K562 (cell line): Measurements from ENCODE around the gene HIF1A. TPM values are rescaled to one million over a fixed set of nuclear protein-coding genes. Genes with fewer than 3 reads are reported as not detected.

Source experiments
- ATAC-seq: fragments of 200-7000 bp; cut with Tn5 transposase; 3 replicates; pipeline ENCODE4 v1.9.1; 2020; ENCODE audit warnings: moderate library complexity
- BruUV-seq: library from RNA; stranded (reverse); fragments of 400-500 nt; replicated peaks from 2 replicates; lab custom pipeline; 2021; lab: Mats Ljungman, UMichigan
- CTCF ChIA-PET: fragments of 300-600 bp; formaldehyde crosslinking; extraction: SDS; loops from one replicate; lab custom pipeline; 2021; ENCODE audit warnings: low intra/inter-chr PET ratio; lab: Yijun Ruan, JAX
- POLR2A ChIA-PET: fragments of 300-600, 350-650 bp; sonication (Branson Sonifier 250); formaldehyde crosslinking; extraction: SDS; loops from one replicate; lab custom pipeline; 2021; ENCODE audit warnings: antibody characterized with exemption, inconsistent platforms; lab: Yijun Ruan, JAX
- DNase-seq, 4 experiments: peaks; one replicate each; pipeline versions ENCODE4 v3.0.0 to v3.0.0-alpha.2; 2011 to 2018; ENCODE audit warnings: low spot score in 3 of 4, mixed read lengths in 3 of 4; ENCODE audit errors: extremely low read depth in 1 of 4
- FAIRE-seq: peaks from 2 replicates; lab custom pipeline; 2011; peaks lifted over from hg19 to GRCh38; lab: Jason Lieb, UNC
- H2AFZ ChIP-seq: 2 replicates; pipeline ENCODE4 v1.6.0; 2011; ENCODE audit warnings: low read depth, low read length, control low read depth, inconsistent platforms
- H3K27ac ChIP-seq: fragments of 200-600 bp; 3 replicates; pipeline ENCODE4 v1.8.0; 2011; ENCODE audit warnings: low read depth, mild to moderate bottlenecking, control low read depth, inconsistent platforms, low read length, moderate library complexity, mixed read lengths; ENCODE audit errors: extremely low read depth
- H3K27me3 ChIP-seq, 2 experiments: fragments of 300-600 bp in 1 of 2; 2 replicates in 1 of 2; 3 replicates in 1 of 2; pipeline versions ENCODE4 v1.6.0 to v1.8.0; 2011; ENCODE audit warnings: inconsistent platforms in 2 of 2, low read length in 2 of 2, mild to moderate bottlenecking in 1 of 2, mixed read lengths in 1 of 2, moderate library complexity in 1 of 2; ENCODE audit not compliant: control insufficient read depth in 2 of 2, insufficient read depth in 2 of 2
- H3K36me3 ChIP-seq: fragments of 300-600 bp; 3 replicates; pipeline ENCODE4 v1.8.0; 2011; ENCODE audit warnings: mild to moderate bottlenecking, low read length, inconsistent platforms; ENCODE audit not compliant: control insufficient read depth, insufficient read depth
- H3K4me1 ChIP-seq, 2 experiments: fragments of 200-600 bp in 1 of 2; replicated peaks in 1 of 2; 2 replicates in 1 of 2; 3 replicates in 1 of 2; pipeline versions ENCODE4 v1.5.1 to v1.8.0; 2011; ENCODE audit warnings: inconsistent platforms in 2 of 2, low read length in 2 of 2, mild to moderate bottlenecking in 1 of 2, mixed read lengths in 1 of 2, moderate library complexity in 1 of 2; ENCODE audit not compliant: control insufficient read depth in 2 of 2, insufficient read depth in 2 of 2
- H3K4me2 ChIP-seq: 2 replicates; pipeline ENCODE4 v1.6.1; 2011; ENCODE audit warnings: low read length, control low read depth, inconsistent platforms, mixed read lengths; ENCODE audit not compliant: insufficient read depth
- H3K4me3 ChIP-seq: fragments of 200-600 bp; sonication (generic), shearing (Covaris generic); 2 replicates; pipeline ENCODE4 v1.5.1; 2016; ENCODE audit warnings: control low read depth, inconsistent platforms
- H3K79me2 ChIP-seq: fragments of 200-600 bp; 3 replicates; pipeline ENCODE4 v1.8.0; 2011; ENCODE audit warnings: low read length, inconsistent platforms; ENCODE audit not compliant: control insufficient read depth, insufficient read depth
- H3K9ac ChIP-seq, 2 experiments: 2 replicates each; pipeline versions ENCODE4 v1.6.0 to v1.6.1; 2011; ENCODE audit warnings: low read depth in 2 of 2, low read length in 2 of 2, control low read depth in 1 of 2, inconsistent platforms in 1 of 2, mild to moderate bottlenecking in 1 of 2, mixed read lengths in 1 of 2; ENCODE audit not compliant: insufficient read depth in 1 of 2
- H3K9me1 ChIP-seq: one replicate; pipeline ENCODE4 v1.6.0; 2011; ENCODE audit warnings: inconsistent platforms, mild to moderate bottlenecking, low read length, moderate library complexity; ENCODE audit not compliant: control insufficient read depth, insufficient read depth
- H3K9me3 ChIP-seq: replicated peaks from 2 replicates; pipeline ENCODE4 v1.5.1; 2011; ENCODE audit warnings: low read depth, low read length, inconsistent platforms; ENCODE audit not compliant: control insufficient read depth, insufficient read depth
- H4K20me1 ChIP-seq: replicated peaks from 2 replicates; pipeline ENCODE4 v1.6.1; 2011; ENCODE audit warnings: low read length, inconsistent platforms, mixed read lengths; ENCODE audit not compliant: control insufficient read depth, insufficient read depth
- CXXC5 ChIP-seq: fragments of 250-450 bp; sonication (Bioruptor Pico); IDR thresholded peaks from 2 replicates; pipeline ENCODE4 v1.8.0; 2022; ENCODE audit warnings: inconsistent platforms, mild to moderate bottlenecking, moderate library complexity
- NFE2 ChIP-seq: IDR thresholded peaks from 2 replicates; pipeline ENCODE4 v1.6.1; 2014; ENCODE audit warnings: antibody characterized with exemption, low read depth
- RBM22 ChIP-seq: fragments of 200-400 bp; formaldehyde crosslinking; IDR thresholded peaks from 2 replicates; pipeline ENCODE4 v1.6.1; 2018; ENCODE audit warnings: low read length, low read depth; ENCODE audit not compliant: poor library complexity, severe bottlenecking
- RBM34 ChIP-seq: fragments of 200-400 bp; formaldehyde crosslinking; IDR thresholded peaks from 2 replicates; pipeline ENCODE4 v1.6.1; 2018; ENCODE audit warnings: low read length, borderline replicate concordance; ENCODE audit not compliant: insufficient read depth
- REST ChIP-seq, 2 experiments: fragments of 450-650 bp; formaldehyde crosslinking in 1 of 2; IDR thresholded peaks; 2 replicates each; pipeline versions ENCODE4 v1.4.0 to v1.6.1; 2014 to 2020; ENCODE audit warnings: mild to moderate bottlenecking in 2 of 2, borderline replicate concordance in 1 of 2, low read depth in 1 of 2
- SLC30A9 ChIP-seq: fragments of 250-450 bp; sonication (Bioruptor Pico); IDR thresholded peaks from 2 replicates; pipeline ENCODE4 v1.8.0; 2022; ENCODE audit warnings: mild to moderate bottlenecking, moderate library complexity
- ZNF124 ChIP-seq: sonication (generic); formaldehyde crosslinking; IDR thresholded peaks from 2 replicates; pipeline ENCODE4 v1.8.1; 2022; ENCODE audit warnings: missing genetic modification reagents
- WGBS: fragments of 100-300 bp; shearing (Covaris generic); methylation state at CpG from one replicate; pipeline ENCODE4 v1.1.6; 2016; ENCODE audit warnings: low coverage, mixed read lengths; ENCODE audit not compliant: insufficient coverage; ENCODE audit errors: missing lambda C conversion rate; 5-methylcytosine and 5-hydroxymethylcytosine counted together
- in situ Hi-C: fragments of 300-500 bp; cut with MboI; formaldehyde crosslinking; loops from 4 replicates; pipeline ENCODE4 v1.15.0; 2018; ENCODE audit warnings: inconsistent platforms, mixed read lengths
- intact Hi-C: fragments of 100-400 bp; cut with micrococcal nuclease; formaldehyde crosslinking; loops from 2 replicates; pipeline ENCODE4 v1.14.2; 2022
- polyA plus RNA-seq, 8 experiments: library from polyadenylated mRNA; depleted of rRNA in 4 of 8; stranded (reverse) in 5 of 8; unstranded in 3 of 8; fragments of >200 nt; fragmentation: Nextera tagmentation in 2 of 8; fragmentation: Illumina TruSeq in 1 of 8; extraction: Ambion mirVana in 2 of 8; extraction: Trizol in 1 of 8; gene quantifications; 2 replicates each; pipeline versions ENCODE4 v1.2.1 to v1.2.3, GENCODE V29; 2011 to 2014; ENCODE audit warnings: inconsistent platforms in 1 of 8, missing spikeins in 1 of 8
- total RNA-seq, 7 experiments: library from RNA; depleted of rRNA in 6 of 7; stranded (reverse); fragments of >200 nt in 6 of 7; fragmentation: Illumina TruSeq in 2 of 7; extraction: Trizol in 2 of 7; gene quantifications; 2 replicates each; pipeline versions ENCODE4 v1.2.1 to v1.2.3, GENCODE V29; 2011 to 2021; ENCODE audit warnings: low replicate concordance in 1 of 7
- TF ChIP-seq, protein P1 (sequence below): fragments of 250-450 bp; sonication (Bioruptor Pico); IDR thresholded peaks from 2 replicates; pipeline ENCODE4 v1.5.0; 2021; ENCODE audit warnings: mild to moderate bottlenecking, moderate library complexity
- TF ChIP-seq, protein P2 (sequence below), 2 experiments: fragments of 450-650 bp in 1 of 2; sonication (generic) in 1 of 2; formaldehyde crosslinking; conservative IDR thresholded peaks; 2 replicates each; pipeline versions ENCODE4 v1.4.0 to v1.8.1; 2020 to 2022; ENCODE audit warnings: mild to moderate bottlenecking in 1 of 2, missing genetic modification reagents in 1 of 2

HIF1A gene
- total and polyA plus RNA-seq, 9 of the 15 experiments (the other 6 are each of a cell fraction or from before 2014, with no cell fraction given) = 5.9 to 35.3 (median 24.2) TPM

DNA sequence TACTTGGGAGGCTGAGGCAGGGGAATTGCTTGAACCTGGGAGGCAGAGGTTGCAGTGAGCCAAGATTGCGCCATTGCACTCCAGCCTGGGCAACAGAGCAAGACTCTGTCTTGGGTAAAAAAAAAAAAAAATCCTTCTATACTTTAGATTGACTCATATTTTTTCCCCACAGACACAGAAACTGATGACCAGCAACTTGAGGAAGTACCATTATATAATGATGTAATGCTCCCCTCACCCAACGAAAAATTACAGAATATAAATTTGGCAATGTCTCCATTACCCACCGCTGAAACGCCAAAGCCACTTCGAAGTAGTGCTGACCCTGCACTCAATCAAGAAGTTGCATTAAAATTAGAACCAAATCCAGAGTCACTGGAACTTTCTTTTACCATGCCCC, 42.6 kb downstream of the HIF1A start:
- Histone ChIP-seq H3K27ac (no peak overlapping the region), H4K20me1 (no peaks in the 10 kb centered on the region), H3K4me1 (no peaks in the 10 kb centered on the region), H3K4me2 (no peak overlapping the region), H3K4me3 (no peak overlapping the region), H3K9me1 (no peaks in the 10 kb centered on the region), H3K9me3 (no peaks in the 10 kb centered on the region), H3K27me3 (no peaks in the 10 kb centered on the region), H3K36me3 (peaks cover 76% of the 10 kb centered on the region), H3K79me2 (peaks cover 16% of the 10 kb centered on the region; the same call in 2 of the 3 replicates), H3K9ac (no peak overlapping the region), H2AFZ (no peak overlapping the region)
- in situ Hi-C loops = loop anchor here (10.0 kb wide), 1 partner anchor 273 kb away; no protein-coding TSS in a partner anchor
- DNase-seq (no peak), ATAC-seq (no peak), FAIRE-seq (no peak)
- ChIA-PET CTCF (no interaction called here), POLR2A (no interaction called here)
- intact Hi-C loops = no loop called here
- BruUV-seq = no TSS peak
- WGBS = 94% methylated on average over 4 of the region's 5 CpGs
- TF ChIP-seq, protein P1, sequence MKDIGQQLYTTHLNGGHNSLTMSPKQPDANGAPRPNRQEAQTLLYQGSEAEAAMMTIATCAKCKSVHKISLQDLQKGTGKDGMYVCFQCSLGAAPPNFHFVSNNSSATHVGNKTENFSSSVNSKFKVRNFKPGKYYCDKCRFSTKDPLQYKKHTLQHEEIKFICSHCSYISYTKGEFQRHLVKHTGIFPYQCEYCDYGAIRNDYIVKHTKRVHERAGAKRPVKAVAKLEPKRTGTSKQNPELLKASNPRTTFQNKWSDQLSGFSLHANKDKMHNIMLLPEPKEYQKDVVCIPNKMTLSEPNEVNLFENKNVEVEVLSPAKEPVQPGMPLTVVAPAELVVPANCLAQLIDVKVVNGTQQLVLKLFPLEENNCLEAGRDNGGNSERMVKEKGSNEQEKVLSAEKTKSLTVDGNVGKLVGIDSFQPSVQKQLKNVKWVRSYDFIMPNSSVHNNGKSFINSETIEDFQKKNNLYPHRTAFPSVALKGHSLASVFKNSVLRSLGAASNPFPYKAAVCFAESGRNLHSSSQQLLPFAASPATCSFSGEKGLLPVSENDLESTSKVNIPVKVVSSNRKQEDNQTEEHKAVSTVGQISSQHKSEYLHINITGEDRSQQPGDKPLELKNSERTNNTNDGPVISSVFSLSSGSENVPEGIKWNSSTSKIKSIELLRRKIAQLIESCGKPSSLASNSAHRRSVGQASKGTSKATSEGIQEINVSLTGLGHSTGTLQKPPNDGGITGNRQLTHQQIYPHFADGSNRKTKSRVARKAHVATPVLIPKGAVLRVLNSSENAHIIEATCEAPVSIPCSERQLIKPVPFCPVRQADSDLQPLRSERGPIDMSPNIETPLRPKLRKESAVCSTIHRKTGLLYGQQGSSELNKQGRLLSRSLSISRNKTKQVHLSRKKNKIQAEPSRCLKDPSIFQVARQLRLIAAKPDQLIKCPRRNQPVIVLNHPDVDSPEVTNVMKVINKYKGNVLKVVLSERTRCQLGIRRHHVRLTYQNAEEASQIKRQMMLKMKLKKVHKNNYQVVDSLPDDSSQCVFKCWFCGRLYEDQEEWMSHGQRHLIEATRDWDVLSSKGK (CRISPR knock-in tag) = no peak
- TF ChIP-seq REST (IDR thresholded peaks at IDR 0.05; ENCODE audit: borderline replicate concordance) (no peak), REST (CRISPR knock-in tag; IDR thresholded peaks at IDR 0.05; ENCODE audit: low read depth) (no peak), CXXC5 (CRISPR knock-in tag) (no peak), NFE2 (no peak), SLC30A9 (no peak), RBM34 (no peak), ZNF124 (CRISPR knock-in tag) (no peak), RBM22 (no peak)
- TF ChIP-seq, protein P2, sequence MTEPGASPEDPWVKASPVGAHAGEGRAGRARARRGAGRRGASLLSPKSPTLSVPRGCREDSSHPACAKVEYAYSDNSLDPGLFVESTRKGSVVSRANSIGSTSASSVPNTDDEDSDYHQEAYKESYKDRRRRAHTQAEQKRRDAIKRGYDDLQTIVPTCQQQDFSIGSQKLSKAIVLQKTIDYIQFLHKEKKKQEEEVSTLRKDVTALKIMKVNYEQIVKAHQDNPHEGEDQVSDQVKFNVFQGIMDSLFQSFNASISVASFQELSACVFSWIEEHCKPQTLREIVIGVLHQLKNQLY (CRISPR knock-in tag; conservative IDR thresholded peaks at IDR 0.05) = no peak
